GM23338 (cell line): ENCODE results near the gene OAS3. TPM values are rescaled to one million over a fixed set of nuclear protein-coding genes. Genes with fewer than 3 reads are reported as not detected.
A peak's percentile ranks its signal among the peaks of the same experiment; 100 is the strongest.

Source experiments
- ATAC-seq: fragments of 200-7000 bp; cut with Tn5 transposase; 3 replicates; pipeline ENCODE4 v1.9.1; 2020
- DNase-seq: peaks from one replicate; pipeline ENCODE4 v3.0.0-alpha.2; 2015; ENCODE audit warnings: low spot score
- H2AFZ ChIP-seq: fragments of 200-600 bp; sonication (generic); 2 replicates; pipeline ENCODE4 v1.8.0; 2016; ENCODE audit warnings: antibody characterized with exemption, mild to moderate bottlenecking, moderate library complexity
- H3F3A ChIP-seq: fragments of 200-600 bp; sonication (generic); replicated peaks from 2 replicates; pipeline ENCODE4 v1.8.0; 2017; ENCODE audit warnings: antibody characterized with exemption, mixed run types, low read depth
- H3K27ac ChIP-seq: fragments of 200-600 bp; sonication (generic); 2 replicates; pipeline ENCODE4 v1.6.1; 2016; ENCODE audit warnings: low read depth
- H3K27me3 ChIP-seq: fragments of 200-600 bp; sonication (generic); 2 replicates; pipeline ENCODE4 v1.8.0; 2016; ENCODE audit warnings: mild to moderate bottlenecking, mixed run types, moderate library complexity; ENCODE audit not compliant: insufficient read depth
- H3K36me3 ChIP-seq: fragments of 200-600 bp; sonication (generic); 2 replicates; pipeline ENCODE4 v1.8.0; 2016; ENCODE audit warnings: mild to moderate bottlenecking; ENCODE audit not compliant: insufficient read depth
- H3K4me1 ChIP-seq: fragments of 200-600 bp; sonication (generic); 2 replicates; pipeline ENCODE4 v1.8.0; 2016; ENCODE audit warnings: mild to moderate bottlenecking, moderate library complexity; ENCODE audit not compliant: insufficient read depth
- H3K4me2 ChIP-seq: fragments of 200-600 bp; sonication (generic); 2 replicates; pipeline ENCODE4 v1.7.1; 2017; ENCODE audit warnings: mixed run types
- H3K4me3 ChIP-seq: fragments of 200-600 bp; sonication (generic); 2 replicates; pipeline ENCODE4 v1.6.1; 2016; ENCODE audit warnings: mixed run types
- H3K79me2 ChIP-seq: fragments of 200-600 bp; sonication (generic); replicated peaks from 2 replicates; pipeline ENCODE4 v1.8.0; 2017; ENCODE audit warnings: mild to moderate bottlenecking; ENCODE audit not compliant: insufficient read depth
- H3K9me2 ChIP-seq: fragments of 200-600 bp; sonication (generic); 2 replicates; pipeline ENCODE4 v1.8.0; 2017; ENCODE audit not compliant: insufficient read depth
- H4K20me1 ChIP-seq: fragments of 200-600 bp; sonication (generic); replicated peaks from 2 replicates; pipeline ENCODE4 v1.8.0; 2017; ENCODE audit warnings: mild to moderate bottlenecking; ENCODE audit not compliant: insufficient read depth
- H3K27ac Mint-ChIP-seq: 2 replicates; pipeline ENCODE4 v1.8.0; 2020; ENCODE audit warnings: inconsistent platforms, mild to moderate bottlenecking, moderate library complexity, mixed read lengths
- H3K27me3 Mint-ChIP-seq: 3 replicates; pipeline ENCODE4 v1.8.0; 2022; ENCODE audit warnings: low read depth, mild to moderate bottlenecking, moderate library complexity, mixed read lengths, inconsistent platforms; ENCODE audit not compliant: insufficient read depth, poor library complexity
- H3K36me3 Mint-ChIP-seq: 3 replicates; pipeline ENCODE4 v1.8.0; 2021; ENCODE audit warnings: low read depth, mild to moderate bottlenecking, inconsistent platforms, moderate library complexity, mixed read lengths
- H3K4me1 Mint-ChIP-seq: 3 replicates; pipeline ENCODE4 v1.8.0; 2020; ENCODE audit warnings: mild to moderate bottlenecking, inconsistent platforms, mixed read lengths
- H3K4me3 Mint-ChIP-seq: 3 replicates; pipeline ENCODE4 v1.8.0; 2021; ENCODE audit warnings: moderate library complexity, mild to moderate bottlenecking, inconsistent platforms, mixed read lengths
- H3K9me3 Mint-ChIP-seq: 3 replicates; pipeline ENCODE4 v1.8.0; 2020; ENCODE audit warnings: moderate library complexity, mild to moderate bottlenecking, inconsistent platforms, mixed read lengths
- EZH2 ChIP-seq: fragments of 200-600 bp; sonication (generic); IDR thresholded peaks from one replicate; pipeline ENCODE4 v1.8.0; 2017; ENCODE audit warnings: antibody characterized with exemption, mild to moderate bottlenecking, low read depth; ENCODE audit not compliant: unreplicated experiment
- EZH2phosphoT487 ChIP-seq: fragments of 200-600 bp; sonication (generic); IDR thresholded peaks from one replicate; pipeline ENCODE4 v1.8.1; 2018; ENCODE audit warnings: antibody characterized with exemption; ENCODE audit not compliant: unreplicated experiment
- JUNB ChIP-seq: IDR thresholded peaks from one replicate; pipeline ENCODE4 v1.6.1; 2016; ENCODE audit warnings: antibody characterized with exemption; ENCODE audit not compliant: unreplicated experiment
- NANOG ChIP-seq: IDR thresholded peaks from 2 replicates; pipeline ENCODE4 v1.6.1; 2016; ENCODE audit warnings: antibody characterized with exemption, borderline replicate concordance
- POLR2AphosphoS5 ChIP-seq: IDR thresholded peaks from 2 replicates; pipeline ENCODE4 v1.6.1; 2016; ENCODE audit warnings: antibody characterized with exemption, low read depth
- STAT1 ChIP-seq: IDR thresholded peaks from one replicate; pipeline ENCODE4 v1.6.1; 2016; ENCODE audit warnings: antibody characterized with exemption; ENCODE audit not compliant: unreplicated experiment
- ZNF114 ChIP-seq: fragments of 250-450 bp; sonication (Bioruptor Pico); IDR thresholded peaks from 2 replicates; pipeline ENCODE4 v1.5.0; 2020; ENCODE audit warnings: mild to moderate bottlenecking, moderate library complexity
- ZNF331 ChIP-seq: fragments of 250-450 bp; sonication (Bioruptor Pico); IDR thresholded peaks from 2 replicates; pipeline ENCODE4 v1.5.0; 2020; ENCODE audit warnings: low read depth, mild to moderate bottlenecking, moderate library complexity
- polyA plus RNA-seq: library from polyadenylated mRNA; unstranded; fragments of >200 nt; fragmentation: Nextera tagmentation; extraction: Ambion mirVana; gene quantifications from 2 replicates; pipeline ENCODE4 v1.2.1, GENCODE V29; 2016
- total RNA-seq: library from RNA; depleted of rRNA; stranded (reverse); fragments of >200 nt; shearing (Covaris generic); gene quantifications from 2 replicates; pipeline ENCODE4 v1.2.3, GENCODE V29; 2014
- TF ChIP-seq, protein P1 (sequence below), 2 experiments: fragments of 200-600 bp in 1 of 2; sonication (generic) in 1 of 2; conservative IDR thresholded peaks; 2 replicates each; pipeline versions ENCODE4 v1.5.1 to v1.6.1; 2016 to 2017; ENCODE audit warnings: antibody characterized with exemption in 2 of 2, low read depth in 2 of 2, mild to moderate bottlenecking in 2 of 2, moderate library complexity in 1 of 2
- TF ChIP-seq, protein P2 (sequence below): fragments of 250-450 bp; sonication (Bioruptor Pico); IDR thresholded peaks from 2 replicates; pipeline ENCODE4 v1.5.0; 2020; ENCODE audit warnings: mild to moderate bottlenecking, moderate library complexity
- TF ChIP-seq, protein P3 (sequence below): IDR thresholded peaks from 2 replicates; pipeline ENCODE4 v1.6.1; 2016; ENCODE audit warnings: antibody characterized with exemption

The OAS3 gene
- total and polyA plus RNA-seq, 2 experiments from 2014 or later, result 0.27 to 1.4 TPM

DNA sequence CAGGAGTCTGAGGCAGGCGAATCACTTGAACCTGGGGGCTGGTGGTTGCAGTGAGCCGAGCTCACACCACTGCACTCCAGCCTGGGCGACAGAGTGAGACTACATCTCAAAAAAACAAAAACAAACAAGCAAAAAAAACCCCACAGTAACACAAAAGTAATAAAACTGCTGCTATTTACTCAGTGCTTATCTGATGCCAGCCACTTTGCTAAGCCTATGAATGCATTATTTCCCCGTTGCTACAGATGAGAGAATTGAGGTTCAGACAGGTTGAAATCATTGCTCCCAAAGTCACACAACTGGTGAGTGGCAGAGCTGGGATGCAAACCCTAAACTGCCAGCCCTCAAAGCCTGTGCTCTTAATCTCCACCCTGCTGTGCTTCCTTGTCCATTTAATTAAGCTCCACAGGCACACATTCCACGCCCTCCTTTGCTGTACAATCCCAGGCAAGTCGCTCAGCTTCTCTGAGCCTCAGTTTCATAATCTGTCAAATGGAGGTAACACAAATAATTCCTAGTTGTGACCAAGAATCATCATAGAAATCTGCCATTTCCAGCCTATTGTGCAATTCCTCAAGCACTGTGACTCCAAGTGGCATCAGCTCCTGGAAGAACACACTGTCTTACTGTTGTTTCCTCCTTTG is 5.7 kb upstream of the OAS3 start:
- peaks cover 2% of the 10 kb centered on the region for H3K27me3 ChIP-seq
- no peaks in the 10 kb centered on the region for H3K4me1 ChIP-seq
- Mint-ChIP-seq H3K36me3 (no peaks in the 10 kb centered on the region), H3K4me3 (no peak overlapping the region), H3K27me3 (peaks cover 3% of the 10 kb centered on the region), H3K9me3 (peaks cover 4% of the 10 kb centered on the region; the same call in 2 of the 3 replicates), H3K4me1 (peaks cover 7% of the 10 kb centered on the region), H3K27ac (no peak overlapping the region)
- H3F3A ChIP-seq, result no peaks in the 10 kb centered on the region
- ATAC-seq (peak; percentile 88), DNase-seq (peak; percentile 44)
- H3K36me3 ChIP-seq, result no peaks in the 10 kb centered on the region
- no peaks in the 10 kb centered on the region for H3K79me2 ChIP-seq
- TF ChIP-seq, protein P1, sequence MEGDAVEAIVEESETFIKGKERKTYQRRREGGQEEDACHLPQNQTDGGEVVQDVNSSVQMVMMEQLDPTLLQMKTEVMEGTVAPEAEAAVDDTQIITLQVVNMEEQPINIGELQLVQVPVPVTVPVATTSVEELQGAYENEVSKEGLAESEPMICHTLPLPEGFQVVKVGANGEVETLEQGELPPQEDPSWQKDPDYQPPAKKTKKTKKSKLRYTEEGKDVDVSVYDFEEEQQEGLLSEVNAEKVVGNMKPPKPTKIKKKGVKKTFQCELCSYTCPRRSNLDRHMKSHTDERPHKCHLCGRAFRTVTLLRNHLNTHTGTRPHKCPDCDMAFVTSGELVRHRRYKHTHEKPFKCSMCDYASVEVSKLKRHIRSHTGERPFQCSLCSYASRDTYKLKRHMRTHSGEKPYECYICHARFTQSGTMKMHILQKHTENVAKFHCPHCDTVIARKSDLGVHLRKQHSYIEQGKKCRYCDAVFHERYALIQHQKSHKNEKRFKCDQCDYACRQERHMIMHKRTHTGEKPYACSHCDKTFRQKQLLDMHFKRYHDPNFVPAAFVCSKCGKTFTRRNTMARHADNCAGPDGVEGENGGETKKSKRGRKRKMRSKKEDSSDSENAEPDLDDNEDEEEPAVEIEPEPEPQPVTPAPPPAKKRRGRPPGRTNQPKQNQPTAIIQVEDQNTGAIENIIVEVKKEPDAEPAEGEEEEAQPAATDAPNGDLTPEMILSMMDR (conservative IDR thresholded peaks at IDR 0.05; ENCODE audit: low read depth in 2 of 2), result no peak
- TF ChIP-seq EZH2, result no peak
- TF ChIP-seq, protein P2, sequence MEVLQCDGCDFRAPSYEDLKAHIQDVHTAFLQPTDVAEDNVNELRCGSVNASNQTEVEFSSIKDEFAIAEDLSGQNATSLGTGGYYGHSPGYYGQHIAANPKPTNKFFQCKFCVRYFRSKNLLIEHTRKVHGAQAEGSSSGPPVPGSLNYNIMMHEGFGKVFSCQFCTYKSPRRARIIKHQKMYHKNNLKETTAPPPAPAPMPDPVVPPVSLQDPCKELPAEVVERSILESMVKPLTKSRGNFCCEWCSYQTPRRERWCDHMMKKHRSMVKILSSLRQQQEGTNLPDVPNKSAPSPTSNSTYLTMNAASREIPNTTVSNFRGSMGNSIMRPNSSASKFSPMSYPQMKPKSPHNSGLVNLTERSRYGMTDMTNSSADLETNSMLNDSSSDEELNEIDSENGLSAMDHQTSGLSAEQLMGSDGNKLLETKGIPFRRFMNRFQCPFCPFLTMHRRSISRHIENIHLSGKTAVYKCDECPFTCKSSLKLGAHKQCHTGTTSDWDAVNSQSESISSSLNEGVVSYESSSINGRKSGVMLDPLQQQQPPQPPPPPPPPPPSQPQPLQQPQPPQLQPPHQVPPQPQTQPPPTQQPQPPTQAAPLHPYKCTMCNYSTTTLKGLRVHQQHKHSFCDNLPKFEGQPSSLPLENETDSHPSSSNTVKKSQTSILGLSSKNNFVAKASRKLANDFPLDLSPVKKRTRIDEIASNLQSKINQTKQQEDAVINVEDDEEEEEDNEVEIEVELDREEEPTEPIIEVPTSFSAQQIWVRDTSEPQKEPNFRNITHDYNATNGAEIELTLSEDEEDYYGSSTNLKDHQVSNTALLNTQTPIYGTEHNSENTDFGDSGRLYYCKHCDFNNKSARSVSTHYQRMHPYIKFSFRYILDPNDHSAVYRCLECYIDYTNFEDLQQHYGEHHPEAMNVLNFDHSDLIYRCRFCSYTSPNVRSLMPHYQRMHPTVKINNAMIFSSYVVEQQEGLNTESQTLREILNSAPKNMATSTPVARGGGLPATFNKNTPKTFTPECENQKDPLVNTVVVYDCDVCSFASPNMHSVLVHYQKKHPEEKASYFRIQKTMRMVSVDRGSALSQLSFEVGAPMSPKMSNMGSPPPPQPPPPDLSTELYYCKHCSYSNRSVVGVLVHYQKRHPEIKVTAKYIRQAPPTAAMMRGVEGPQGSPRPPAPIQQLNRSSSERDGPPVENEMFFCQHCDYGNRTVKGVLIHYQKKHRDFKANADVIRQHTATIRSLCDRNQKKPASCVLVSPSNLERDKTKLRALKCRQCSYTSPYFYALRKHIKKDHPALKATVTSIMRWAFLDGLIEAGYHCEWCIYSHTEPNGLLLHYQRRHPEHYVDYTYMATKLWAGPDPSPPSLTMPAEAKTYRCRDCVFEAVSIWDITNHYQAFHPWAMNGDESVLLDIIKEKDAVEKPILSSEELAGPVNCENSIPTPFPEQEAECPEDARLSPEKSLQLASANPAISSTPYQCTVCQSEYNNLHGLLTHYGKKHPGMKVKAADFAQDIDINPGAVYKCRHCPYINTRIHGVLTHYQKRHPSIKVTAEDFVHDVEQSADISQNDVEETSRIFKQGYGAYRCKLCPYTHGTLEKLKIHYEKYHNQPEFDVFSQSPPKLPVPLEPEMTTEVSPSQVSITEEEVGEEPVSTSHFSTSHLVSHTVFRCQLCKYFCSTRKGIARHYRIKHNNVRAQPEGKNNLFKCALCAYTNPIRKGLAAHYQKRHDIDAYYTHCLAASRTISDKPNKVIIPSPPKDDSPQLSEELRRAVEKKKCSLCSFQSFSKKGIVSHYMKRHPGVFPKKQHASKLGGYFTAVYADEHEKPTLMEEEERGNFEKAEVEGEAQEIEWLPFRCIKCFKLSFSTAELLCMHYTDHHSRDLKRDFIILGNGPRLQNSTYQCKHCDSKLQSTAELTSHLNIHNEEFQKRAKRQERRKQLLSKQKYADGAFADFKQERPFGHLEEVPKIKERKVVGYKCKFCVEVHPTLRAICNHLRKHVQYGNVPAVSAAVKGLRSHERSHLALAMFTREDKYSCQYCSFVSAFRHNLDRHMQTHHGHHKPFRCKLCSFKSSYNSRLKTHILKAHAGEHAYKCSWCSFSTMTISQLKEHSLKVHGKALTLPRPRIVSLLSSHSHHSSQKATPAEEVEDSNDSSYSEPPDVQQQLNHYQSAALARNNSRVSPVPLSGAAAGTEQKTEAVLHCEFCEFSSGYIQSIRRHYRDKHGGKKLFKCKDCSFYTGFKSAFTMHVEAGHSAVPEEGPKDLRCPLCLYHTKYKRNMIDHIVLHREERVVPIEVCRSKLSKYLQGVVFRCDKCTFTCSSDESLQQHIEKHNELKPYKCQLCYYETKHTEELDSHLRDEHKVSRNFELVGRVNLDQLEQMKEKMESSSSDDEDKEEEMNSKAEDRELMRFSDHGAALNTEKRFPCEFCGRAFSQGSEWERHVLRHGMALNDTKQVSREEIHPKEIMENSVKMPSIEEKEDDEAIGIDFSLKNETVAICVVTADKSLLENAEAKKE, result no peak
- TF ChIP-seq, protein P3, sequence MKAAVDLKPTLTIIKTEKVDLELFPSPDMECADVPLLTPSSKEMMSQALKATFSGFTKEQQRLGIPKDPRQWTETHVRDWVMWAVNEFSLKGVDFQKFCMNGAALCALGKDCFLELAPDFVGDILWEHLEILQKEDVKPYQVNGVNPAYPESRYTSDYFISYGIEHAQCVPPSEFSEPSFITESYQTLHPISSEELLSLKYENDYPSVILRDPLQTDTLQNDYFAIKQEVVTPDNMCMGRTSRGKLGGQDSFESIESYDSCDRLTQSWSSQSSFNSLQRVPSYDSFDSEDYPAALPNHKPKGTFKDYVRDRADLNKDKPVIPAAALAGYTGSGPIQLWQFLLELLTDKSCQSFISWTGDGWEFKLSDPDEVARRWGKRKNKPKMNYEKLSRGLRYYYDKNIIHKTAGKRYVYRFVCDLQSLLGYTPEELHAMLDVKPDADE, result no peak
- TF ChIP-seq POLR2AphosphoS5, result no peak
- no peak for TF ChIP-seq JUNB
- no peak for TF ChIP-seq ZNF114
- no peak for TF ChIP-seq EZH2phosphoT487
- no peak for TF ChIP-seq ZNF331
- no peak for TF ChIP-seq NANOG
- TF ChIP-seq STAT1, result no peak
- H4K20me1 ChIP-seq, result no peaks in the 10 kb centered on the region
- no peak overlapping the region for H3K4me2 ChIP-seq
- H3K4me3 ChIP-seq, result no peak overlapping the region
- H3K27ac ChIP-seq, result no peak overlapping the region
- H2AFZ ChIP-seq, result no peak overlapping the region
- H3K9me2 ChIP-seq, result no peaks in the 10 kb centered on the region
